Activated T-cell treated with anti-CD3 and anti-CD28 coated beads for 24 hours (primary cell): ENCODE data around the gene MECR.

Source experiments
- DNase-seq: peaks from one replicate; pipeline ENCODE4 v3.0.0-alpha.2; 2020; ENCODE audit warnings: low read depth

The MECR gene

GRCh38 chr1:29201595-29202051 lies 29.1 kb downstream of the MECR start:
- no peak for DNase-seq

GRCh38 chr1:29200906-29201594 lies 29.7 kb downstream of the MECR start:
- no peak for DNase-seq

GRCh38 chr1:29197993-29198392 lies 32.7 kb downstream of the MECR start:
- no peak for DNase-seq

- no peak for DNase-seq
Measured at GRCh38 chr1:29197590-29197924, 33.2 kb downstream of the MECR start.

GRCh38 chr1:29196863-29197589 lies 33.7 kb downstream of the MECR start:
- DNase-seq, result no peak

GRCh38 chr1:29195881-29196291 lies 34.8 kb downstream of the MECR start:
- DNase-seq, result no peak

GRCh38 chr1:29193879-29194455 lies 36.8 kb downstream of the MECR start:
- DNase-seq, result no peak

- no peak for DNase-seq
Measured at GRCh38 chr1:29190718-29191117, 40.0 kb downstream of the MECR start.

- DNase-seq, result no peak
Measured at GRCh38 chr1:29186707-29187106, 44.0 kb downstream of the MECR start.

- DNase-seq, result no peak
Measured at GRCh38 chr1:29186252-29186651, 44.5 kb downstream of the MECR start.

GRCh38 chr1:29183287-29183686 lies 47.4 kb downstream of the MECR start:
- DNase-seq, result no peak

GRCh38 chr1:29181413-29182225 lies 49.1 kb downstream of the MECR start, which contains the start of gene SRSF4:
SRSF4 (minus strand) TSS chr1:29181900; CDS start chr1:29181752, 148 bp downstream.
- DNase-seq, result peak; percentile 98

- DNase-seq, result no peak
Measured at GRCh38 chr1:29180497-29181412, 50.0 kb downstream of the MECR start.

- DNase-seq, result no peak
Measured at GRCh38 chr1:29179641-29180184, 51.0 kb downstream of the MECR start.

- no peak for DNase-seq
Measured at GRCh38 chr1:29177022-29177705, 53.6 kb downstream of the MECR start.

- DNase-seq, result no peak
Measured at GRCh38 chr1:29176576-29176975, 54.2 kb downstream of the MECR start.

- DNase-seq, result no peak
Measured at GRCh38 chr1:29172415-29172939, 58.3 kb downstream of the MECR start.

- no peak for DNase-seq
Measured at GRCh38 chr1:29171521-29171920, 59.2 kb downstream of the MECR start.

GRCh38 chr1:29171089-29171488 lies 59.6 kb downstream of the MECR start:
- no peak for DNase-seq

- no peak for DNase-seq
Measured at GRCh38 chr1:29169976-29170375, 60.8 kb downstream of the MECR start.
